Fibroblast of peridontal ligament (primary cell): ENCODE data around the gene DYRK1B.
"Not testable (repeated sequence)": the region's sequence is repeated elsewhere in the genome, so short reads cannot be mapped to it uniquely, and the experiment has no call there.

Experiments used
- DNase-seq: peaks from one replicate; pipeline ENCODE4 v3.0.0-alpha.2; 2010; ENCODE audit errors: extremely low read depth

Gene DYRK1B

DNA sequence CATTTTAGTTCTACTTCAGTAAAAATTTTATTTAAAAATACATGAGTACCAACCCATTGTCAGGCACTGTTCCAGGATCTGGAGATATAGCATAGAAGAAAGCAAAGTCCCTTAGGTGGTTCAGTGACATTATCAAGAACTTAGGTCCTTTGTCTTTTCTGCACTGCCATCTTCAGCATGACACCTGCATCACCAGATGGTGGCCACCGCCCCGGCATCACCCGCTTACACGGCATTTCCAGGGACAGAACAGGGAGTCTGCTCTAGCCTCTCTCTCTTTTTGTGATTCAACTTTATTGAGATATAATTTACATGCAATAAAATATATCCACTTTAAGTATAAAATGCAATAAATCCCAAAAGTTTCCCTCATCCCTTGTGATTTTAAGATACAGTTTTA, 23.5 kb downstream of the DYRK1B start:
- DNase-seq: no peak

GRCh38 chr19:39809368-39809767, 24.6 kb downstream of the DYRK1B start:
- no peak for DNase-seq

GRCh38 chr19:39808688-39809087, 25.3 kb downstream of the DYRK1B start:
- DNase-seq: not testable (repeated sequence)

DNA sequence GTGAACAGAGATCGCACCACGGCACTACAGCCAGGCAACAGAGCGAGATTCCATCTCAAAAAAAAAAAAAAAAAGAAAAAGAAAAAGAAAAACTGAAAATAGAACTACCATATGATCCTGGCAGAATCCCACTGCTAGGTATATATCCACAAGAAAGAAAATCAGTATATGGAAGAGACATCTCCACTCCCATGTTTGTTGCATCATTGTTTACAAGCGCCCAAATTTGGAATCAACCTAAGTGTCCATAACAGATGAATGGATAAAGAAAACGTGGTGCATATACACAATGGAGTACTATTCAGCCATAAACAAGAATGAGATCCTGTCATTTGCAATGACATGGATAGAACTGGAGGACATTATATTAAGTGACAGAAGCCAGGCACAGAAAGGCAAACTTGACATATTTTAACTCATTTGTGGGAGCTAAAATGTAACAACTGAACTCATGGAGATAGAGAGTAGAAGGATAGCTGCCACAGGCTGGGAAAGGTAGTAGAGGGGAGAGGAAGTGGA, 26.1 kb downstream of the DYRK1B start:
- no peak for DNase-seq

- DNase-seq: peak; percentile 5
Observed at GRCh38 chr19:39805104-39805503, 28.9 kb downstream of the DYRK1B start.

DNA sequence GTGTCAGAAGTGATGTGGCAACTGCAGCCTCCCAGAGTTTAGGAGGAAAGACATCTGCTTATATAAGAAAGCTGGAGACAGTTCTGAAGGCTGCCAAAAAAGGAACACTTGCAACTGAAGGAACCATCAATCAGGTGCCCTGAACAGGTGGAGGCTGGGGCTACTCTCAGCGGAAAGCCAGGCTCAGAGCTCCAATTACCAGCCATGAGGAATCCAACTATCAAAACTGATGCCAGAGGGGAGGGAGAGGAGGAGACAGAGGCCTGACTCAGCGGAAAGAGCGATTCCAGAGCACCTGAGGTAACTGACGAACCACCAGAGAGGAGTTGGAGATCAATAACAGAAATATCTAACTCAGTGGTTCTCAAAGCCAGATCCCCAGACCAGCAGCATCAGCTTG, 31.0 kb downstream of the DYRK1B start:
- DNase-seq: no peak

DNA sequence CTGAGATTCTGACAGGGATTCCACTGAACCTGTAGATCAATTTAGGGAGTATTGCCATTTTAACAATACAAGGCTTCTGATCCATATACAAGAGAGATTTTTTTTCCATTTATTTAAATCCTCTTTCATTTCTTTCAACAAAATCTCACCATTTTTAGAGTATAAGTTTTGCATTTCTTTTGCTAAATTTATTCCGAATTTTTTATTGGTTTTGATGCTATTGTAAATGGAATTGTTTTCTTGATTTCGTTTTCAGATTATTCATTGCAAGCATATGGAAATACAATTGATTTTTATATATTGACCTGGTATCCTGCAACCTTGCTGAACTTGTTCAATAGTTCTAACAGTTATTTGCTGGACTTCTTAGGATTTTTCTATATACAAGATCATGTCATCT, 36.9 kb downstream of the DYRK1B start:
- no peak for DNase-seq

- DNase-seq: no peak
Observed at GRCh38 chr19:39796000-39796498, 37.9 kb downstream of the DYRK1B start.

GRCh38 chr19:39795001-39795400, 39.0 kb downstream of the DYRK1B start:
- DNase-seq: no peak

DNA sequence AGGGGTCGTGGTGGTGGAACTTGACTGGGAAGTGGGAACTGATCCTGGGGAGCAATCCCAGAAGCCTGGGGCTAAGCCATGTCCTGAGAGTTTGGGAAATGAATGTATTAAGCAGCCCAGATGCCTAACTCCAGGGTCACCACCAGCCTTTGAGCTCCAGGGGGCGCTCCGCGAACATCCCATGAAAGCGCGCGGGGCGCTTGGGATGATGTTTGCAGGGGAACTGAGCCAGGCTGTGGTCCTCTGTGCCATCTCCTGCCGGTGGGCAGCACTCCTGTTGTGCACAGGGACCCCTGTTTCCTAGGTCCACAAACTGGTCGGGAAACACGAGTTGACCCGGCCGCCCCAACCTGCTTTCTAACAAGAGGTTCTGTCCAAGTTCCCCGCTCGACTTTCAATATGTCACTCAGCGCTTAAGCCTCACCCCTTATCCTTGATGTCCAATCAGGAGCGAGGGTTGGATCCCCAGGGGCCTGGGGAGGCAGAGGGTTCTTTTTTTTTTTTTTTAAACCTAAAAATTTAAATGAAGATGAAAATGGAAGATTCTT, 40.9 kb downstream of the DYRK1B start:
- peak; percentile 90 for DNase-seq

DNA sequence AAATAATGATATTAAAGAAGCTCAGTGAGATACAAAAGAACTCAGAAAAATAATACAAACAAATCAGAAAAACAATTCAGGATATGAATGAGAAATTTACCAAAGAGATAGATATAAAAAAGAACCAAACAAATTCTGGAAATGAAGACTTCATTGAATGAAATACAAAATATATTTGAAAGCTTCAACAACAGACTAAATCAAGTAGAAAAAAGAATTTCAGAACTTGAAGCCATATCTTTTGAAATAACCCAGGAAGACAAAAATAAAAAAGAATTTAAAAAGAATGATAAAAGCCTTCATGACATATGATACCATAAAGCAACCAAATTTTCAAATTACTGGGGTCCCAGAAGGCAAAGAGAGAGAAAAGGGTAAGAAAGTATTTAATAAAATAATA, 45.7 kb downstream of the DYRK1B start:
- DNase-seq: no peak

DNA sequence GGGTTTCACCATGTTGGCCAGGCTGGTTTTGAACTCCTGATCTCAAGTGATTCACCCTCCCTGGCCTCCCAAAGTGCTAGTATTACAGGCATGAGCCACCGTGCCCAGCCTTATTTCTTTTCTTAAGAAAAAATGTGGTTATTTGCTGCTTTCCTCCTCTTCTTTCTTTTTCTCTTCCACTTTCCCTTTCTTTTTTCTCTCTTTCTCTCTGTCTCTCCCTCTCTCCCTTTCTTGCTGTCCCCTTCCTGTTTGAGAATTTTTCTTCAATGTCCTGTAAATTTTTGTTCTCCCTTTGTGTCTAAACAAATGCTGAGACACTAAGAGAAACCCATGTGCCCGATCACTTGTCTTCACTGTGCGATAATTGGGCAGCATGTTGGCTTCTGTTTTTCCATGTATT, 53.1 kb downstream of the DYRK1B start:
- DNase-seq: no peak

DNA sequence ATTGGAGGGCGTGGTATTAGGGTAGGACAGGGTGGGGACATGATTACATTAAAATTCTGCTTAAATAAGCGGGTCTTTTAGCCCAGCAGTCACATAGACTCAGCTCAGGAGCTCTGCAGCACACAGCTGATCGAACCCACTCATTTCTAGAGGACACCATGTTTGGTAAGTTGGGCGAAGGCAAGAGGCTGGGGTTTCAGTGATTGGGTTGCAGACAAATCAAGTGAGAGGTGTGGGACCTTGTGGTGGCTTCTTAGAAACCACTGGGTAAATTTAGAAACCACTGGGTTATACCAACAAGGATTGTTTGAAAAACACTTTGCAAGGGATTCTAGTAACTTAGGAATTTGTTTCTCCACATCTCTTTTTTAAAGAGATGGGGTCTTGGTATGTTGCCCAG, 55.2 kb downstream of the DYRK1B start, which contains the start of gene LEUTX:
LEUTX (plus strand) TSS at position 92 of the 400 bp plus-strand sequence; CDS start at position 159, 67 bp downstream.
- DNase-seq: no peak
